Measurements from ENCODE around the gene ULK4. TPM values are rescaled to one million over a fixed set of nuclear protein-coding genes. Genes with fewer than 3 reads are reported as not detected.

The ULK4 gene
- total and polyA plus RNA-seq, 2 of the 4 experiments (the other 2 are of a cell fraction), result 2.7 to 5.0 TPM

DNA sequence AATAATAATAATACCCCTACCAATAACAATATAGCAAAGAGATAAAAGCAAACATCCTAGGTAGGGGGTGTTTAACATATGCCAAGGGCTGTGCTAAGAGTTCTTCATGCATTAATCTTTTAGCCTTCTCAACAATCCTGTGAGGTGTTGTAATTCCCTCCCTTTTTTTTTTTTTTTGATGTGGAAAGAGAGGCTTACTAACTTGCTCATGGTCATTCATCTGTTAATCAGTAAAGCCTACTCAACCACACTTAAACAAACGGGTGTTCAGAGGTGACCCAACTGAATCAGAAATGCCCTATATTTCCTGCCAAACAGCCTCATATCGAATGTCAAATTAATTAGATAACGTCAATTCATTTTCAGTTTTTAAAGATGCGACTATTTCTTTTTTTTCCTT lies 530.5 kb downstream of the ULK4 start:
- no peak overlapping the region for H3K14ac ChIP-seq (replicated peaks; ENCODE audit: low read depth, low read length)
- no peak overlapping the region for H2AK5ac ChIP-seq (ENCODE audit: low read depth, low read length)
- POLR2A ChIA-PET (ENCODE audit: unreplicated experiment), result no interaction called here
- H4K5ac ChIP-seq (ENCODE audit: low read depth, low read length), result no peak overlapping the region
- BruUV-seq (replicated peaks), result no TSS peak
- dilution Hi-C loops (cut with HindIII; ENCODE audit: low sequenced_read_pairs, unreplicated experiment) (no loop called here), intact Hi-C loops (cut with micrococcal nuclease) (no loop called here), in situ Hi-C loops (cut with MboI; ENCODE audit: low sequenced_read_pairs) (no loop called here)
- H4K91ac ChIP-seq (ENCODE audit: insufficient read depth, low read depth, low read length), result no peak overlapping the region
- no peak overlapping the region for H2AFZ ChIP-seq (replicated peaks; ENCODE audit: low read length, poor library complexity)
- no peak for TF ChIP-seq POLR2A (IDR thresholded peaks at IDR 0.05; ENCODE audit: low read depth, low read length)
- TF ChIP-seq RAD21 (IDR thresholded peaks at IDR 0.05; ENCODE audit: low read length), result no peak
- TF ChIP-seq RFX5 (IDR thresholded peaks at IDR 0.05; ENCODE audit: low read depth, low read length), result no peak
- no peak for TF ChIP-seq CEBPB (IDR thresholded peaks at IDR 0.05; ENCODE audit: low read depth, low read length)
- TF ChIP-seq, protein P1, sequence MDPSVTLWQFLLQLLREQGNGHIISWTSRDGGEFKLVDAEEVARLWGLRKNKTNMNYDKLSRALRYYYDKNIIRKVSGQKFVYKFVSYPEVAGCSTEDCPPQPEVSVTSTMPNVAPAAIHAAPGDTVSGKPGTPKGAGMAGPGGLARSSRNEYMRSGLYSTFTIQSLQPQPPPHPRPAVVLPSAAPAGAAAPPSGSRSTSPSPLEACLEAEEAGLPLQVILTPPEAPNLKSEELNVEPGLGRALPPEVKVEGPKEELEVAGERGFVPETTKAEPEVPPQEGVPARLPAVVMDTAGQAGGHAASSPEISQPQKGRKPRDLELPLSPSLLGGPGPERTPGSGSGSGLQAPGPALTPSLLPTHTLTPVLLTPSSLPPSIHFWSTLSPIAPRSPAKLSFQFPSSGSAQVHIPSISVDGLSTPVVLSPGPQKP (IDR thresholded peaks at IDR 0.05; ENCODE audit: borderline replicate concordance, low read depth, low read length), result no peak
- no peak for TF ChIP-seq NFE2L2 (IDR thresholded peaks at IDR 0.05; ENCODE audit: low read depth, low read length)
- no peak for TF ChIP-seq MAZ (IDR thresholded peaks at IDR 0.05; ENCODE audit: borderline replicate concordance, low read depth, low read length)
- no peak for TF ChIP-seq BHLHE40 (IDR thresholded peaks at IDR 0.05; ENCODE audit: low read depth, low read length)
- TF ChIP-seq FOS (IDR thresholded peaks at IDR 0.05; ENCODE audit: low read depth, low read length), result no peak
- TF ChIP-seq MXI1 (IDR thresholded peaks at IDR 0.05; ENCODE audit: borderline replicate concordance, low read depth, low read length), result no peak
- no peak for TF ChIP-seq SMC3 (IDR thresholded peaks at IDR 0.05; ENCODE audit: low read depth, low read length)
- no peak for TF ChIP-seq RCOR1 (IDR thresholded peaks at IDR 0.05; ENCODE audit: insufficient replicate concordance, low read length)
- no peak for TF ChIP-seq CHD1 (IDR thresholded peaks at IDR 0.05; ENCODE audit: low read depth, low read length)
- TF ChIP-seq, protein P2, sequence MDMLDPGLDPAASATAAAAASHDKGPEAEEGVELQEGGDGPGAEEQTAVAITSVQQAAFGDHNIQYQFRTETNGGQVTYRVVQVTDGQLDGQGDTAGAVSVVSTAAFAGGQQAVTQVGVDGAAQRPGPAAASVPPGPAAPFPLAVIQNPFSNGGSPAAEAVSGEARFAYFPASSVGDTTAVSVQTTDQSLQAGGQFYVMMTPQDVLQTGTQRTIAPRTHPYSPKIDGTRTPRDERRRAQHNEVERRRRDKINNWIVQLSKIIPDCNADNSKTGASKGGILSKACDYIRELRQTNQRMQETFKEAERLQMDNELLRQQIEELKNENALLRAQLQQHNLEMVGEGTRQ (IDR thresholded peaks at IDR 0.05; ENCODE audit: low read depth, low read length), result no peak
- TF ChIP-seq MAFK (IDR thresholded peaks at IDR 0.05; ENCODE audit: low read depth, low read length), result no peak
- TF ChIP-seq CTCF (conservative IDR thresholded peaks at IDR 0.05; ENCODE audit: low read depth, low read length), result no peak
- no peak overlapping the region for H2BK120ac ChIP-seq (ENCODE audit: low read depth, low read length)
- H2BK5ac ChIP-seq (ENCODE audit: low read depth, low read length, poor library complexity, severe bottlenecking), result no peak overlapping the region
- ATAC-seq (ENCODE audit: low read depth) (no peak), DNase-seq (no peak)
- H3K4ac ChIP-seq (ENCODE audit: low read depth, low read length), result no peak overlapping the region
- no peaks in the 10 kb centered on the region for H3K9me3 ChIP-seq (ENCODE audit: control insufficient read depth, insufficient read depth, low read length)
- no peak overlapping the region for H3K27ac ChIP-seq (ENCODE audit: insufficient read depth, low read length)
- H3K4me3 ChIP-seq (ENCODE audit: insufficient read depth, low read depth, low read length), result no peak overlapping the region
- no peak overlapping the region for H3K23ac ChIP-seq (ENCODE audit: low read depth, low read length)
- no peak overlapping the region for H4K8ac ChIP-seq (ENCODE audit: low read depth in 2 of 2, low read length in 2 of 2)
- no peaks in the 10 kb centered on the region for H3K4me1 ChIP-seq (ENCODE audit: control insufficient read depth, insufficient read depth, low read length)
- no peaks in the 10 kb centered on the region for H3K36me3 ChIP-seq (ENCODE audit: control insufficient read depth, insufficient read depth, low read length)
- no peak overlapping the region for H3K56ac ChIP-seq (ENCODE audit: extremely low read depth, insufficient read depth, low read length)
- H3K27me3 ChIP-seq (ENCODE audit: control insufficient read depth, insufficient read depth, low read length), result no peaks in the 10 kb centered on the region
- H3K18ac ChIP-seq (ENCODE audit: low read depth, low read length), result no peak overlapping the region
- CTCF ChIA-PET, result no interaction called here
- H2BK20ac ChIP-seq (ENCODE audit: low read depth, low read length), result no peak overlapping the region
- WGBS, 2 experiments (ENCODE audit: extremely low coverage in 2 of 2, insufficient read length in 1 of 2), result 58% methylated on average over 3 of the region's 4 CpGs; no CpG with 5 or more reads in 1 of the 2 experiments
- no peak overlapping the region for H3K4me2 ChIP-seq (ENCODE audit: low read depth, low read length)
- H3K79me1 ChIP-seq (ENCODE audit: low read depth in 1 of 2, low read length in 2 of 2), result no peaks in the 10 kb centered on the region
- no peak overlapping the region for H2AK9ac ChIP-seq (replicated peaks; ENCODE audit: low read depth, low read length, poor library complexity)
- no peaks in the 10 kb centered on the region for H3K9me1 ChIP-seq (ENCODE audit: insufficient read depth, low read length)
- H3K9ac ChIP-seq (ENCODE audit: low read depth, low read length), result no peak overlapping the region
- no peaks in the 10 kb centered on the region for H4K20me1 ChIP-seq (ENCODE audit: insufficient read depth, low read length)
- no peak overlapping the region for H2BK15ac ChIP-seq (ENCODE audit: low read depth, low read length)
